GM19043 (cell line): ENCODE results near the gene FAM162B.
"Not testable (repeated sequence)": the region's sequence is repeated elsewhere in the genome, so short reads cannot be mapped to it uniquely, and the experiment has no call there.

ENCODE experiments used
- ATAC-seq: cut with Tn5 transposase; IDR thresholded peaks from one replicate; pipeline ENCODE4 v1.9.1; 2021; ENCODE audit warnings: low read depth; ENCODE audit not compliant: unreplicated experiment

Gene FAM162B

DNA sequence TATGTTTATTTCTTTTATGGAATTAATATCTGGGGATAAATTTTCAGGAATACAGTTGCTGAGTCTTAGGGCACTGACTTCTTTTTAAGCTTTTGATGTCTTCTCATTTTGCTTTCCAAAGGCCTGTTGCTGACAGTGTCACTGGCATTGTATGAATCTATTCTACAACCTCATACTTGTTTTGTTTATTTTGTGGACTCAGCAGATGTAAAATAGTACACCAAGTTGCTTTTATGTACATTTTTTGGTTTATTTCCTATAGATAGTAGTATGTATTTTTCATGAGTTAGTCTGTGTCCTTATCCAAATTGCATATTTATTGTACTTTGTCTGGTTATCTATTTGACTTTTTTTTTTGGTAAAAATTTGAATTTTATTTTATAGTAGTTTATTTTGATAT, 35.0 kb downstream of the FAM162B start:
- no peak for ATAC-seq

DNA sequence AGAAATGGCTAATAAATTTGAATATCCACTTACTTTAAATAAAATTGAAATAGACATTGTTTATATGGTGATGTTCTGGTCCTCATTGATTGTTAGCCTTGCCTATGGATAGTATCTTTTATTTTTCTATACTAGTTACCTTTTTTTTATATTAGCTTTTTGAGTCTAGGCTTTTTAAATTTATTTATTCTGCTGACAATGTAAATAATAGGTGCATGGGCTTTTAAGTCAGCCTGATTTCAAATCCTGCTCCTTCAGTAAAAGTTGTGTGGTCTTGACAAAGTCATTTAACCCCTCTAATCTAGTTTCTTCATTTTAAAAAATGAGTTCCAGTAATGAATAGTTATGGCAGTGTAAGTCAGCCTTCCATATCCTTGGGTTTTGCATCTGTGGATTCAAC, 38.6 kb downstream of the FAM162B start:
- no peak for ATAC-seq

DNA sequence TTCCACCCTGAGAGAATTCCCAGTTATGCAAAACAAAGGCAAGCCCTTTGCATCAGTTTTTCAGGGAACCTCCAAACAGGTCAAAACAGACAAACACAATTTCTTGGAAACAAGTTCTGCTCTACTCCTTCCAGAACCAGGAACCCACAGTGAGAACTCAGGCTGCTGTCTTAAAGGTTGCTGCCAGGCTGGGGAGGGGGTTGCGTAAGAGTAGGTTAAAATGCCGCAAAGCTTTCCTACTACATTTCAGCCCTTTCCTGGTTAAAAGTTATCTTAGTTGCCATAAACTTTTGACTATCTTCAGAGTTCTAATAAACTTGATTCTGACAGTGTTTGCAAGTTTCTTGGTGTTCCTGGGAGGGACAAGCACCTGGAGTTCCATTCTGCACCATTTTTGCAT, 50.8 kb downstream of the FAM162B start:
- no peak for ATAC-seq

- no peak for ATAC-seq
Measured at GRCh38 chr6:116714296-116714695, 51.2 kb downstream of the FAM162B start.

DNA sequence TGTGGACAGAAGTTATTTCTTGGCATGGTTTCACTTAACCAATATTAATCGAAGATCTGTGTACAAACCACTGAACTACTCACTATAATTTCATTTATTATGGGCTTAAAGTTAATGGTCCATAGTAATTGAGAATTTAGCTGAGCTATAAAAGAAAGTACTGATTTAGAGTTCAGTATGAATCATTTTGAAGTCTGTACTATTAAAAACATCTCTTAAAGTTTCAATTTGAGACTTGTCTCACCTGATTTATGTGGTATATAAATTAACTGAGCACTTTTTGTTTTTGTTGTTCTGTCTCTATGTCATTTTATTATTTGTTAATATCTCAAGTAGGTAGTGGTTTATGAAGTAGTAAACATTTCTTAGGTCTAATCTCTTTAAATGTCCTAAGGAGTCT, 59.6 kb downstream of the FAM162B start:
- no peak for ATAC-seq

DNA sequence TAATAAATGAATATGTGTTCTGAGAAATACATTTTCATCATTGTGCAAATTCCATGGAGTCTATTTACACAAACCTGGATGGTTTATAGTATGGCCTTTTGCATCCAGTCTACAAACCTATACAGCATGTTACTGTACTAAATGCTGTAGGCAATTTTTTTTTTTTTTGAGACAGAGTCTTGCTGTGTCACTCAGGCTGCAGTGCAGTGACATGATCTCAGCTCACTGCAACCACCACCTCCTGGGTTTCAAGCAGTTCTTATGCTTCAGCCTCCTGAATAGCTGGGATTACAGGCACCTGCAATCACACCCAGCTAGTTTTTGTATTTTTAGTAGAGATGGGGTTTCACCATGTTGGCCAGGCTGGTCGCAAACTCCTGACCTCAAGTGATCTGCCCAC, 61.6 kb downstream of the FAM162B start:
- ATAC-seq: not testable (repeated sequence)
